ENCODE data around the gene HNRNPA1.
A peak's percentile ranks its signal among the peaks of the same experiment; 100 is the strongest.

DNA sequence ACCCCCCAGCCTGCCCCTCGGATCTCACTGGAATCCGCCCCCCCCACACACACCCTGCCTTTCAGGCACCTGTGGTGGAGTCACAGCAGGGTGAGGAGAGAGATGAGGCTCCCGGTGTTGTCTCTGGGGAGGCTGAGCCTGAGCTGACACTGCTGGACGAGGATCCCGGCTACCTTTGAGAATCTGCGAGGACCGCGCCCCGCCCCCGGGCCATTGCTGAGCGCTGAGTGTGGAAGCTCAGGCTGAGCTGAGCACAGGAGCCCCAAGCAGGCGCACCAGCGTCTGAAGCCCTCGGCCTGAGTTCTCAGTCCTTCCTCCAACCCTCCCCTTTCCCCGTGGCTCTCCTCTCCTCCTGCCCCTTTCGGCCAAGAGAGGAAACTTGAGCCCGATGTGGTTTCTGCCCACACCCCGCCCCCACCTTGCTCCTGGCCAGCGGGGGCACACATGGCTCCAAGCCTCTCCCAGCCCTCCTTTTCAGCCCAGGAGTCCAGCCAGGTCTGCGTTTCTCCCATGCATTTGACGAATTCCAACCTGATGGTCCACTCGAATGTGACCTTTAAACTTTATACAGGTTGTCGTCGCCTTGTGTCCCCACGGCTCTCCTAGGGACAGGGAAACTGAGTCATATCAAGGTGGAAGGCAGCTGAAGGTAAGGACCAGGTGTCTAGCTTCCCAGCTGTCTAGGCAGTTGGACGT is 20.4 kb downstream of the HNRNPA1 start, which contains the start of gene NFE2:
- TF ChIP-seq, protein P1, sequence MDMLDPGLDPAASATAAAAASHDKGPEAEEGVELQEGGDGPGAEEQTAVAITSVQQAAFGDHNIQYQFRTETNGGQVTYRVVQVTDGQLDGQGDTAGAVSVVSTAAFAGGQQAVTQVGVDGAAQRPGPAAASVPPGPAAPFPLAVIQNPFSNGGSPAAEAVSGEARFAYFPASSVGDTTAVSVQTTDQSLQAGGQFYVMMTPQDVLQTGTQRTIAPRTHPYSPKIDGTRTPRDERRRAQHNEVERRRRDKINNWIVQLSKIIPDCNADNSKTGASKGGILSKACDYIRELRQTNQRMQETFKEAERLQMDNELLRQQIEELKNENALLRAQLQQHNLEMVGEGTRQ (CRISPR knock-in tag; IDR thresholded peaks at IDR 0.05) = no peak
- TF ChIP-seq CBX3 (IDR thresholded peaks at IDR 0.05; ENCODE audit: borderline replicate concordance in 1 of 2, low read length in 2 of 2) (peak in 1 of 2 experiments; percentile 86; a peak in 2 of 3 replicates), NFATC3 (IDR thresholded peaks at IDR 0.05) (no peak), CBX2 (IDR thresholded peaks at IDR 0.05; ENCODE audit: insufficient read depth, low read length, poor library complexity, severe bottlenecking) (no peak), CREB1 (IDR thresholded peaks at IDR 0.05) (no peak), CREB1 (CRISPR knock-in tag; IDR thresholded peaks at IDR 0.05) (no peak)
- TF ChIP-seq, protein P2, sequence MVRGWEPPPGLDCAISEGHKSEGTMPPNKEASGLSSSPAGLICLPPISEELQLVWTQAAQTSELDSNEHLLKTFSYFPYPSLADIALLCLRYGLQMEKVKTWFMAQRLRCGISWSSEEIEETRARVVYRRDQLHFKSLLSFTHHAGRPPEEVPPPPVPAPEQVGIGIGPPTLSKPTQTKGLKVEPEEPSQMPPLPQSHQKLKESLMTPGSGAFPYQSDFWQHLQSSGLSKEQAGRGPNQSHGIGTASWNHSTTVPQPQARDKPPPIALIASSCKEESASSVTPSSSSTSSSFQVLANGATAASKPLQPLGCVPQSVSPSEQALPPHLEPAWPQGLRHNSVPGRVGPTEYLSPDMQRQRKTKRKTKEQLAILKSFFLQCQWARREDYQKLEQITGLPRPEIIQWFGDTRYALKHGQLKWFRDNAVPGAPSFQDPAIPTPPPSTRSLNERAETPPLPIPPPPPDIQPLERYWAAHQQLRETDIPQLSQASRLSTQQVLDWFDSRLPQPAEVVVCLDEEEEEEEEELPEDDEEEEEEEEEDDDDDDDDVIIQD (CRISPR knock-in tag; IDR thresholded peaks at IDR 0.05) = no peak
- TF ChIP-seq, protein P3, sequence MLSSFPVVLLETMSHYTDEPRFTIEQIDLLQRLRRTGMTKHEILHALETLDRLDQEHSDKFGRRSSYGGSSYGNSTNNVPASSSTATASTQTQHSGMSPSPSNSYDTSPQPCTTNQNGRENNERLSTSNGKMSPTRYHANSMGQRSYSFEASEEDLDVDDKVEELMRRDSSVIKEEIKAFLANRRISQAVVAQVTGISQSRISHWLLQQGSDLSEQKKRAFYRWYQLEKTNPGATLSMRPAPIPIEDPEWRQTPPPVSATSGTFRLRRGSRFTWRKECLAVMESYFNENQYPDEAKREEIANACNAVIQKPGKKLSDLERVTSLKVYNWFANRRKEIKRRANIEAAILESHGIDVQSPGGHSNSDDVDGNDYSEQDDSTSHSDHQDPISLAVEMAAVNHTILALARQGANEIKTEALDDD (IDR thresholded peaks at IDR 0.05) = no peak; the same call in 1 of the 2 replicates
- TF ChIP-seq, protein P4, sequence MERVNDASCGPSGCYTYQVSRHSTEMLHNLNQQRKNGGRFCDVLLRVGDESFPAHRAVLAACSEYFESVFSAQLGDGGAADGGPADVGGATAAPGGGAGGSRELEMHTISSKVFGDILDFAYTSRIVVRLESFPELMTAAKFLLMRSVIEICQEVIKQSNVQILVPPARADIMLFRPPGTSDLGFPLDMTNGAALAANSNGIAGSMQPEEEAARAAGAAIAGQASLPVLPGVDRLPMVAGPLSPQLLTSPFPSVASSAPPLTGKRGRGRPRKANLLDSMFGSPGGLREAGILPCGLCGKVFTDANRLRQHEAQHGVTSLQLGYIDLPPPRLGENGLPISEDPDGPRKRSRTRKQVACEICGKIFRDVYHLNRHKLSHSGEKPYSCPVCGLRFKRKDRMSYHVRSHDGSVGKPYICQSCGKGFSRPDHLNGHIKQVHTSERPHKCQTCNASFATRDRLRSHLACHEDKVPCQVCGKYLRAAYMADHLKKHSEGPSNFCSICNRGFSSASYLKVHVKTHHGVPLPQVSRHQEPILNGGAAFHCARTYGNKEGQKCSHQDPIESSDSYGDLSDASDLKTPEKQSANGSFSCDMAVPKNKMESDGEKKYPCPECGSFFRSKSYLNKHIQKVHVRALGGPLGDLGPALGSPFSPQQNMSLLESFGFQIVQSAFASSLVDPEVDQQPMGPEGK (CRISPR knock-in tag; IDR thresholded peaks at IDR 0.05; ENCODE audit: borderline replicate concordance) = no peak
- TF ChIP-seq, protein P5, sequence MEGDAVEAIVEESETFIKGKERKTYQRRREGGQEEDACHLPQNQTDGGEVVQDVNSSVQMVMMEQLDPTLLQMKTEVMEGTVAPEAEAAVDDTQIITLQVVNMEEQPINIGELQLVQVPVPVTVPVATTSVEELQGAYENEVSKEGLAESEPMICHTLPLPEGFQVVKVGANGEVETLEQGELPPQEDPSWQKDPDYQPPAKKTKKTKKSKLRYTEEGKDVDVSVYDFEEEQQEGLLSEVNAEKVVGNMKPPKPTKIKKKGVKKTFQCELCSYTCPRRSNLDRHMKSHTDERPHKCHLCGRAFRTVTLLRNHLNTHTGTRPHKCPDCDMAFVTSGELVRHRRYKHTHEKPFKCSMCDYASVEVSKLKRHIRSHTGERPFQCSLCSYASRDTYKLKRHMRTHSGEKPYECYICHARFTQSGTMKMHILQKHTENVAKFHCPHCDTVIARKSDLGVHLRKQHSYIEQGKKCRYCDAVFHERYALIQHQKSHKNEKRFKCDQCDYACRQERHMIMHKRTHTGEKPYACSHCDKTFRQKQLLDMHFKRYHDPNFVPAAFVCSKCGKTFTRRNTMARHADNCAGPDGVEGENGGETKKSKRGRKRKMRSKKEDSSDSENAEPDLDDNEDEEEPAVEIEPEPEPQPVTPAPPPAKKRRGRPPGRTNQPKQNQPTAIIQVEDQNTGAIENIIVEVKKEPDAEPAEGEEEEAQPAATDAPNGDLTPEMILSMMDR (IDR thresholded peaks at IDR 0.05 in 2 of 3, conservative IDR thresholded peaks at IDR 0.05 in 1 of 3; ENCODE audit: insufficient read depth in 2 of 3, low read depth in 1 of 3, low read length in 3 of 3) = peak; percentile 40 to 45 (median 41); a peak in 5 of 6 replicates

Data from K562 (cell line).